ENCODE results near the gene NKX6-2.
"Not testable (repeated sequence)": the region's sequence is repeated elsewhere in the genome, so short reads cannot be mapped to it uniquely, and the experiment has no call there.

Gene NKX6-2

GRCh38 chr10:132826524-132827422, 40.8 kb upstream of the NKX6-2 start:
- peaks cover 30% of the 10 kb centered on the region for H3K27me3 ChIP-seq (ENCODE audit: insufficient read depth, poor library complexity, severe bottlenecking)
- ATAC-seq (ENCODE audit: low read depth) (no peak), DNase-seq (ENCODE audit: low spot score) (no peak)
- H3K27ac ChIP-seq (ENCODE audit: poor library complexity, severe bottlenecking), result no peak overlapping the region
- H3K9me3 ChIP-seq (ENCODE audit: severe bottlenecking), result peaks cover 3% of the 10 kb centered on the region
- no peaks in the 10 kb centered on the region for H3K36me3 ChIP-seq (ENCODE audit: low read depth)
- no peak overlapping the region for H3K4me3 ChIP-seq (ENCODE audit: severe bottlenecking)
- no peaks in the 10 kb centered on the region for H3K4me1 ChIP-seq (ENCODE audit: insufficient read depth, poor library complexity, severe bottlenecking)
- TF ChIP-seq CTCF (IDR thresholded peaks at IDR 0.05; ENCODE audit: poor library complexity, severe bottlenecking), result no peak

- not testable (repeated sequence) for H3K4me1 ChIP-seq (ENCODE audit: insufficient read depth, poor library complexity, severe bottlenecking); H3K36me3 ChIP-seq (ENCODE audit: low read depth); H3K27ac ChIP-seq (ENCODE audit: poor library complexity, severe bottlenecking); H3K9me3 ChIP-seq (ENCODE audit: severe bottlenecking); DNase-seq (ENCODE audit: low spot score); H3K4me3 ChIP-seq (ENCODE audit: severe bottlenecking); ATAC-seq (ENCODE audit: low read depth)
- H3K27me3 ChIP-seq (ENCODE audit: insufficient read depth, poor library complexity, severe bottlenecking), result peaks cover 22% of the 10 kb centered on the region
Observed at GRCh38 chr10:132825783-132826523, 40.0 kb upstream of the NKX6-2 start.

- no peak for ATAC-seq (ENCODE audit: low read depth)
- no peaks in the 10 kb centered on the region for H3K36me3 ChIP-seq (ENCODE audit: low read depth)
- H3K4me1 ChIP-seq (ENCODE audit: insufficient read depth, poor library complexity, severe bottlenecking), result no peaks in the 10 kb centered on the region
- no peaks in the 10 kb centered on the region for H3K27me3 ChIP-seq (ENCODE audit: insufficient read depth, poor library complexity, severe bottlenecking)
- no peak for DNase-seq (ENCODE audit: low spot score)
- H3K27ac ChIP-seq (ENCODE audit: poor library complexity, severe bottlenecking), result no peak overlapping the region
- TF ChIP-seq CTCF (IDR thresholded peaks at IDR 0.05; ENCODE audit: poor library complexity, severe bottlenecking), result no peak
- H3K4me3 ChIP-seq (ENCODE audit: severe bottlenecking), result no peak overlapping the region
- no peaks in the 10 kb centered on the region for H3K9me3 ChIP-seq (ENCODE audit: severe bottlenecking)
Observed at GRCh38 chr10:132820056-132820455, 34.1 kb upstream of the NKX6-2 start.

GRCh38 chr10:132817701-132818211, 31.8 kb upstream of the NKX6-2 start:
- no peak for DNase-seq (ENCODE audit: low spot score)
- H3K27ac ChIP-seq (ENCODE audit: poor library complexity, severe bottlenecking), result no peak overlapping the region
- no peaks in the 10 kb centered on the region for H3K27me3 ChIP-seq (ENCODE audit: insufficient read depth, poor library complexity, severe bottlenecking)
- no peak overlapping the region for H3K4me3 ChIP-seq (ENCODE audit: severe bottlenecking)
- ATAC-seq (ENCODE audit: low read depth), result no peak
- H3K9me3 ChIP-seq (ENCODE audit: severe bottlenecking), result no peaks in the 10 kb centered on the region
- no peaks in the 10 kb centered on the region for H3K4me1 ChIP-seq (ENCODE audit: insufficient read depth, poor library complexity, severe bottlenecking)
- TF ChIP-seq CTCF (IDR thresholded peaks at IDR 0.05; ENCODE audit: poor library complexity, severe bottlenecking), result no peak
- H3K36me3 ChIP-seq (ENCODE audit: low read depth), result no peaks in the 10 kb centered on the region

GRCh38 chr10:132816718-132817117, 30.8 kb upstream of the NKX6-2 start:
- Histone ChIP-seq H3K4me1 (ENCODE audit: insufficient read depth, poor library complexity, severe bottlenecking) (no peaks in the 10 kb centered on the region), H3K36me3 (ENCODE audit: low read depth) (no peaks in the 10 kb centered on the region), H3K9me3 (ENCODE audit: severe bottlenecking) (no peaks in the 10 kb centered on the region), H3K4me3 (ENCODE audit: severe bottlenecking) (no peak overlapping the region), H3K27me3 (ENCODE audit: insufficient read depth, poor library complexity, severe bottlenecking) (no peaks in the 10 kb centered on the region), H3K27ac (ENCODE audit: poor library complexity, severe bottlenecking) (no peak overlapping the region)
- ATAC-seq (ENCODE audit: low read depth) (no peak), DNase-seq (ENCODE audit: low spot score) (no peak)
- TF ChIP-seq CTCF (IDR thresholded peaks at IDR 0.05; ENCODE audit: poor library complexity, severe bottlenecking), result no peak
